Glutamatergic neuron (in vitro differentiated cells): ENCODE measurements around the gene CAT. TPM values are rescaled to one million over a fixed set of nuclear protein-coding genes. Genes with fewer than 3 reads are reported as not detected.

Experiments
- DNase-seq: peaks from one replicate; pipeline ENCODE4 v3.0.0; 2022
- H3K27ac Mint-ChIP-seq: one replicate; pipeline ENCODE4 v1.8.0; 2020; ENCODE audit warnings: mild to moderate bottlenecking, mixed read lengths, inconsistent platforms; ENCODE audit not compliant: unreplicated experiment
- H3K27me3 Mint-ChIP-seq: one replicate; pipeline ENCODE4 v1.8.0; 2020; ENCODE audit warnings: mild to moderate bottlenecking, moderate library complexity, mixed read lengths, inconsistent platforms; ENCODE audit not compliant: unreplicated experiment
- H3K36me3 Mint-ChIP-seq: one replicate; pipeline ENCODE4 v1.8.0; 2020; ENCODE audit warnings: mild to moderate bottlenecking, mixed read lengths, inconsistent platforms; ENCODE audit not compliant: unreplicated experiment
- H3K4me1 Mint-ChIP-seq: one replicate; pipeline ENCODE4 v1.8.0; 2020; ENCODE audit warnings: mild to moderate bottlenecking, low read depth, mixed read lengths, inconsistent platforms; ENCODE audit not compliant: unreplicated experiment
- H3K4me3 Mint-ChIP-seq: one replicate; pipeline ENCODE4 v1.8.0; 2020; ENCODE audit warnings: mild to moderate bottlenecking, mixed read lengths, inconsistent platforms; ENCODE audit not compliant: unreplicated experiment
- H3K9me3 Mint-ChIP-seq: one replicate; pipeline ENCODE4 v1.8.0; 2020; ENCODE audit warnings: mild to moderate bottlenecking, moderate library complexity, mixed read lengths, inconsistent platforms; ENCODE audit not compliant: unreplicated experiment
- CTCF ChIP-seq: fragments of 200-600 bp; sonication (generic); IDR thresholded peaks from one replicate; pipeline ENCODE4 v1.5.0; 2021; ENCODE audit not compliant: partially characterized antibody, unreplicated experiment
- total RNA-seq: library from RNA; stranded (reverse); fragmentation: NEBNext Ultra II Directional; extraction: Animal tissue kit (Norgen Biotek cat#: 25700); gene quantifications from one replicate; pipeline ENCODE4 v1.2.1, GENCODE V29; 2021; ENCODE audit not compliant: unreplicated experiment

CAT gene
- total RNA-seq, 1 donor from 2014 or later: 22.9 TPM

- Mint-ChIP-seq H3K27me3 (no peaks in the 10 kb centered on the region), H3K36me3 (no peaks in the 10 kb centered on the region), H3K4me1 (no peaks in the 10 kb centered on the region), H3K4me3 (no peak overlapping the region), H3K27ac (no peak overlapping the region), H3K9me3 (peaks cover 4% of the 10 kb centered on the region)
- DNase-seq: no peak
- TF ChIP-seq CTCF: no peak
These were observed 31.5 kb upstream of the CAT start for GRCh38 chr11:34407121-34407813.

GRCh38 chr11:34408580-34409172 lies 30.1 kb upstream of the CAT start:
- DNase-seq: no peak
- Mint-ChIP-seq H3K4me3 (no peak overlapping the region), H3K9me3 (peaks cover 9% of the 10 kb centered on the region), H3K27ac (no peak overlapping the region), H3K27me3 (no peaks in the 10 kb centered on the region), H3K4me1 (no peaks in the 10 kb centered on the region), H3K36me3 (peaks cover 10% of the 10 kb centered on the region)
- no peak for TF ChIP-seq CTCF

GRCh38 chr11:34411111-34411510 lies 27.6 kb upstream of the CAT start:
- no peak for DNase-seq
- Mint-ChIP-seq H3K4me3 (no peak overlapping the region), H3K9me3 (peaks cover 9% of the 10 kb centered on the region), H3K27me3 (no peaks in the 10 kb centered on the region), H3K36me3 (peaks cover 12% of the 10 kb centered on the region), H3K27ac (no peak overlapping the region), H3K4me1 (no peaks in the 10 kb centered on the region)
- TF ChIP-seq CTCF: no peak

GRCh38 chr11:34411791-34412190 lies 26.9 kb upstream of the CAT start:
- Mint-ChIP-seq H3K27ac (no peak overlapping the region), H3K4me3 (no peak overlapping the region), H3K27me3 (no peaks in the 10 kb centered on the region), H3K4me1 (no peaks in the 10 kb centered on the region), H3K36me3 (peaks cover 12% of the 10 kb centered on the region), H3K9me3 (peaks cover 9% of the 10 kb centered on the region)
- DNase-seq: no peak
- TF ChIP-seq CTCF: no peak

GRCh38 chr11:34413263-34413662 lies 25.5 kb upstream of the CAT start:
- no peaks in the 10 kb centered on the region for H3K27me3 Mint-ChIP-seq
- no peaks in the 10 kb centered on the region for H3K4me1 Mint-ChIP-seq

More at GRCh38 chr11:34413263-34413662, 25.5 kb upstream of the CAT start:
- no peak for DNase-seq
- Mint-ChIP-seq H3K36me3 (peaks cover 12% of the 10 kb centered on the region), H3K9me3 (peaks cover 9% of the 10 kb centered on the region), H3K4me3 (no peak overlapping the region), H3K27ac (no peak overlapping the region)
- no peak for TF ChIP-seq CTCF
